GM12874 (cell line): ENCODE results near the gene RBBP4.

Experiments
- TF ChIP-seq, protein P1 (sequence below): IDR thresholded peaks from 2 replicates; pipeline ENCODE4 v1.5.1; 2011; ENCODE audit warnings: low read depth, mild to moderate bottlenecking, control low read depth, low read length, moderate library complexity; ENCODE audit not compliant: insufficient read depth

RBBP4 gene

DNA sequence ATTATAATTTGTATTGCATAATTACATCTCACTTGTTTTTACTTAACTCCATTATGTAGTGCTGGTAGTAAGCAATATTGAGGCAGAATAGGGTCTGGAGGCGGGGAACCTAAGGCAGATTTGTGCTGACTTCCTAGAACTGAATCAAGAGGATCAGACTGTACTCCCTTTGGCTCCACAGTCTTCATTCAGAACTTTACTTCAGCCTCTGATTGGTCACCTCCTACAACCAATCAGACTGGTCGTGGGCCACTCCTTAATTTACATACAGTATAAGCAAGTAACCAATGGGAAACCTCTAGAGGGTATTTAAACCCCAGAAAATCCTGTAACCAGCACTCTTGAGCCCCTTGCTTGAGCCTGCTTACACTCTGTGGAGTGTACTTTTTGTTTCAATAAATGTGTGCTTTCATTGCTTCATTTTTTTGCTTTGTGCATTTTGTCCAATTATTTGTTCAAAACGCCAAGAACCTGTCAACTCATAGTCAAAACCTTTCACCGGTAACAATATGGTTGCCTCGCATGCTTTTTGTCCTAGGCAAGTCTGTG, 32.3 kb upstream of the RBBP4 start:
- TF ChIP-seq, protein P1, sequence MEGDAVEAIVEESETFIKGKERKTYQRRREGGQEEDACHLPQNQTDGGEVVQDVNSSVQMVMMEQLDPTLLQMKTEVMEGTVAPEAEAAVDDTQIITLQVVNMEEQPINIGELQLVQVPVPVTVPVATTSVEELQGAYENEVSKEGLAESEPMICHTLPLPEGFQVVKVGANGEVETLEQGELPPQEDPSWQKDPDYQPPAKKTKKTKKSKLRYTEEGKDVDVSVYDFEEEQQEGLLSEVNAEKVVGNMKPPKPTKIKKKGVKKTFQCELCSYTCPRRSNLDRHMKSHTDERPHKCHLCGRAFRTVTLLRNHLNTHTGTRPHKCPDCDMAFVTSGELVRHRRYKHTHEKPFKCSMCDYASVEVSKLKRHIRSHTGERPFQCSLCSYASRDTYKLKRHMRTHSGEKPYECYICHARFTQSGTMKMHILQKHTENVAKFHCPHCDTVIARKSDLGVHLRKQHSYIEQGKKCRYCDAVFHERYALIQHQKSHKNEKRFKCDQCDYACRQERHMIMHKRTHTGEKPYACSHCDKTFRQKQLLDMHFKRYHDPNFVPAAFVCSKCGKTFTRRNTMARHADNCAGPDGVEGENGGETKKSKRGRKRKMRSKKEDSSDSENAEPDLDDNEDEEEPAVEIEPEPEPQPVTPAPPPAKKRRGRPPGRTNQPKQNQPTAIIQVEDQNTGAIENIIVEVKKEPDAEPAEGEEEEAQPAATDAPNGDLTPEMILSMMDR = no peak

DNA sequence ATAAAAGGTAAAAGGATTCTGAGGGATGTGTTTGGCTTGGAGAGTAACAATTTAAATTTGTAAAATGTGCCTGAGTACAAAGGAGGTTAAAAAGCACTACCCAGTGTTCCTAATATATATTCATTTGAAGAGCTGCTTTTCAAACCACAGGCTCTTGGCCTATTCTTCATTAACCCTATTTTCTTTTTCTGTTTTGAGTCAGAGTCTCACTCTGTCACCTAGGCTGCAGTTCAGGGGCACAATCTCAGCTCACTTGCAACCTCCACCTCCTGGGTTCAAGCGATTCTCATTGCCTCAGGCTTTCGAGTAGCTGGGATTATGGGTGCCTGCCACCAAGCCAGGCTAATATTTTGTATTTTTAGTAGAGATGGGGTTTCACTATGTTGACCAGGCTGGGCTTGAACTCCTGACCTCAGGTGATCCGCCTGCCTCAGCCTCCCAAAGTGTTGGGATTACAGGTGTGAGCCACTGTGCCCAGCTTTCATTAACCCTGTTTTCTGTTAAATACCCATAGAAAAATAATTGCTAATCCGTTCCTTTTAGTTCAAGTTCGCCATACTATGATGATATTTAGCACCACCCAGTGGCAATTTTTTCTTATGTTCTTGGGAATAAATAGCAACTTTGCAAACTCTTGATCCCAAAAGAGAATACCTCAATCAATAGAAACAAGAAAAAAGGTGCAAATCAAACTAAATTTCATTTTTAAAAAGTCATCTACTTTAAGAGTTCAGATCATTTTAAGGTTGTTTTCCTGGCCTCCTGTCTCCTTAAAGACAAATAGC, 31.1 kb upstream of the RBBP4 start:
- TF ChIP-seq, protein P1 = no peak

DNA sequence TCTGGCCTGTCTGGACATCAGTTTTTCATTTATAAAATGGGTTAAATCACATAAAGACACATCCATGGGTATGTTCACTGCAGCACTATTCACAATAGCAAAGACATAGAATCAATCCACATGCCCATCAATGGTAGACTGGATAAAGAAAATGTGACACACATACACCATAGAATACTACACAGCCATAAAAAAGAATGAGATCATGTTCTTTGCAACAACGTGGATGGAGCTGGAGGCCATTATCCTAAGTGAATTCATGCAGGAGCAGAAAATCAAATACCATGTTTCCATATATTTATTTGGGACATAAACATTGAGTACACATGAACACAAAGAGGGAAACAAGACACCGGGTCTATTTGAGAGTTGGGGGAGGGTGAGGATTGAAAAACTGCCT, 28.8 kb upstream of the RBBP4 start:
- TF ChIP-seq, protein P1 = no peak

DNA sequence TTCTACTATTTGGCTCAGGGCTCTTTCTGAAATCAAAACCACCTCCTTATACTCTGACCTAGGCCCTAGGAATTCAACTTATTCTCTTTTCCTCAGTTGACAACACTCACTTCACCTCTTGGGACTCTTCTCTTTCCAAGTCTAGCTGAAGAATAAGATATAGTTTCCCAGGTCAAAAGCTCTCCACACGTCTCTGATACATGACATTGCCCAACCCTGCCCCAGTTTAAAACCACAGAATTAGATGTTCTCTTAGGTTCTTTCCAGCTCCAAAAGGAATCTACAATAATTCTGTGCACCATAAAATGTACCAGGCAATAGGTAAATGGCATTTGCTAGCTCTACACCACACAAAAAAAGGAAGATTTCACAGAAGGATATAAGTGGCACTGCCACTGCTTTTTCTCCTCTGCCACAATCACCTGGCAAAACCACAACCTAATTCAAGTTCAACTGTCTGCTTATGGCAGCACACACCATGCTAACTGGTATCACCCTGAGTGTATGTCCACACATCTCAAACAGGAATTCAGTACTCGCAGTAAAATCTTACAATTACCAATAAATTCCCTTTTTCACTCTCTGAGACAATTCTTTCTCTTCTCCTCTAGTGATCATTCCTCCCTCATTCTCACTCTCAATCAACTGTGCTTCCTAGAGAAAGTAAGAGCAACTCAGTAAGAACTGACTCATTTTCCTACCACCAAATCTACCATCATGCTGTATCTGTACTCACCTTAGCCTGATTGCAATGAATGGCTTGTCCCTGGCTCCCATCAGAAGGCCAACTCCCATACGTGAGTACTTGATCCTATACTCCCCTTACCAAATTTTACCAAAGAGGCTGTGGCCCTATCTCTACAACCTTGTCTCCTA, 28.0 kb upstream of the RBBP4 start:
- TF ChIP-seq, protein P1 = no peak

DNA sequence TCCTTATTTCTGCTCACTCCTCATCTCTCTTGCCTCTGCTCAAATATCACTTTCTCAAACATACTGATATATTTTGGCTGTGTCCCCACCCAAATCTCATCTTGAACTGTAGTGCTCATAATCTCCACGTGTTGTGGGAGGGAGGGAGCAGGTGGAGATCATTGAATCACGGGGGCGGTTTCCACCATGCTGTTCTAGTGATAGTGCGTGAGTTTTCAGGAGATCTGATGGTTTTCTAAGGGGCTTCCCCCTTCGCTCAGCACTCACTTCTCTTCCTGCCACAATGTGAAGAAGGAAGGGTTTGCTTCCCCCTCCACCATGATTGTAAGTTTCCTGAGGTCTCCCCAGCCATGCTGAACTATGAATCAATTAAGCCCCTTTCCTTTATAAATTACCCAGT, 27.2 kb upstream of the RBBP4 start:
- TF ChIP-seq, protein P1 = no peak

DNA sequence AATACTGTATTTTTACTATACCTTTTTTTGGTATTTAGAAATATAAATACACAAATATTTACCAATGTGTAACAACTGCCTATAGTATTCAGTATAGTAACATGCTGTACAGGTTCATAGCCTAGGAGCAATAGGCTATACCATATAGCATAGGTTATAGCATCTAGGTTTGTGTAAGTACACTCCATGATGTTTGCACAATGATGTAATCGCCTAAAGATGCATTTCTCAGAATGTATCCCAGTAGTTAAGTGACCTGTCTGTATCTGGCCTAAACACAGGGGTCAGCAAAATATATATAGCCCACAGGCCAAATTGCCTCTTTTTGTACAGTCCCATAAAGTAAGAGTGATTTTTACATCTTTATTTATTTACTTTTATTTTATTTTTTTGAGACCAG, 24.8 kb upstream of the RBBP4 start:
- TF ChIP-seq, protein P1 = no peak

DNA sequence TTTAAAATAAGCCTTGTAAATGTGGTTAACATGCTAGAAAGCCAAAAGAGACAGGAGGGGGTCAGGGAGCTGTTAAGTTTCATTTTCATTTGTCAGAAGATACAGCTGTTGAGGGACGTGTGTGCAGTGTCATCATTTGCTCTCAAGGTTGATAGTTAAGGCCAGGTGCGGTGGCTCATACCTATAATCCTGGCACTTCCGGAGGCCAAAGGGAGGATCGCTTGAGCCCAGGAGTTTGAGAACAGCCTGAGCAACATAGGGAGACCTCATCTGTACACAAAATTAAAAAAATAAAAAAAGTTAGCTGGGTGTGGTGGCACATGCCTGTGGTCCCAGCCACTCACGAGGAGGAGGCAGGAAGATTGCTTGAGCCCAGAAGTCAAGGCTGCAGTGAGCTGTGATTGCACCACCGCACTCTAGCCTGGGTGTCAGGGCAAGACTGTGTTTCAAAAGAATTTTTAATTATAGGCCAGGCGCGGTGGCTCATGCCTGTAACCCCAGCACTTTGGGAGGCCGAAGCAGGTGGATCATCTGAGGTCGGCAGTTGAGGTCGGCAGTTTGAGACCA, 23.3 kb upstream of the RBBP4 start:
- TF ChIP-seq, protein P1 = no peak
